Measurements from ENCODE around the gene OBSCN. TPM values are rescaled to one million over a fixed set of nuclear protein-coding genes. Genes with fewer than 3 reads are reported as not detected.

Gene OBSCN
- total and polyA plus RNA-seq, 2 donors (not counting 1 experiment from before 2014, with no cell fraction given), result 10.0 to 63.9 TPM

GRCh38 chr1:228283043-228283371 lies 75.2 kb downstream of the OBSCN start:
- Histone ChIP-seq H3K27me3 (replicated peaks in 1 of 4; ENCODE audit: control extremely low read depth in 1 of 4, control insufficient read depth in 3 of 4, insufficient read depth in 4 of 4, low read length in 3 of 4) (no peaks in the 10 kb centered on the region), H3K36me3 (replicated peaks in 1 of 2; ENCODE audit: control extremely low read depth in 1 of 2, control insufficient read depth in 1 of 2, extremely low read depth in 1 of 2, insufficient read depth in 2 of 2, low read length in 1 of 2) (peaks cover 0 to 2% of the 10 kb centered on the region in 2 experiments), H3K9me3 (ENCODE audit: control extremely low read depth in 1 of 3, control insufficient read depth in 2 of 3, insufficient read depth in 1 of 3, low read length in 2 of 3) (no peaks in the 10 kb centered on the region), H3K4me1 (ENCODE audit: control insufficient read depth in 2 of 2, insufficient read depth in 2 of 2, low read length in 2 of 2) (no peaks in the 10 kb centered on the region), H3K79me2 (ENCODE audit: control insufficient read depth, insufficient read depth, low read length) (no peaks in the 10 kb centered on the region), H4K20me1 (ENCODE audit: control insufficient read depth, insufficient read depth, low read length, poor library complexity, severe bottlenecking) (no peaks in the 10 kb centered on the region), H3K9ac (ENCODE audit: low read length) (no peak overlapping the region), H3K4me2 (replicated peaks; ENCODE audit: low read depth, low read length, poor library complexity, severe bottlenecking) (no peak overlapping the region), H2AFZ (ENCODE audit: insufficient read depth, low read depth, low read length, poor library complexity, severe bottlenecking) (no peak overlapping the region), H3K27ac (ENCODE audit: low read length in 2 of 2) (no peak overlapping the region), H3K4me3 (ENCODE audit: control extremely low read depth in 1 of 5, extremely low read depth in 1 of 5, insufficient read depth in 1 of 5, low read depth in 2 of 5, low read length in 4 of 5) (no peak overlapping the region)
- POLR2A ChIA-PET, result no interaction called here
- WGBS (ENCODE audit: insufficient coverage), result 96% methylated on average over 22 of the region's 22 CpGs
- TF ChIP-seq EZH2 (IDR thresholded peaks at IDR 0.05; ENCODE audit: borderline replicate concordance, insufficient read depth, low read depth, low read length, poor library complexity, severe bottlenecking), result no peak
- TF ChIP-seq, protein P1, sequence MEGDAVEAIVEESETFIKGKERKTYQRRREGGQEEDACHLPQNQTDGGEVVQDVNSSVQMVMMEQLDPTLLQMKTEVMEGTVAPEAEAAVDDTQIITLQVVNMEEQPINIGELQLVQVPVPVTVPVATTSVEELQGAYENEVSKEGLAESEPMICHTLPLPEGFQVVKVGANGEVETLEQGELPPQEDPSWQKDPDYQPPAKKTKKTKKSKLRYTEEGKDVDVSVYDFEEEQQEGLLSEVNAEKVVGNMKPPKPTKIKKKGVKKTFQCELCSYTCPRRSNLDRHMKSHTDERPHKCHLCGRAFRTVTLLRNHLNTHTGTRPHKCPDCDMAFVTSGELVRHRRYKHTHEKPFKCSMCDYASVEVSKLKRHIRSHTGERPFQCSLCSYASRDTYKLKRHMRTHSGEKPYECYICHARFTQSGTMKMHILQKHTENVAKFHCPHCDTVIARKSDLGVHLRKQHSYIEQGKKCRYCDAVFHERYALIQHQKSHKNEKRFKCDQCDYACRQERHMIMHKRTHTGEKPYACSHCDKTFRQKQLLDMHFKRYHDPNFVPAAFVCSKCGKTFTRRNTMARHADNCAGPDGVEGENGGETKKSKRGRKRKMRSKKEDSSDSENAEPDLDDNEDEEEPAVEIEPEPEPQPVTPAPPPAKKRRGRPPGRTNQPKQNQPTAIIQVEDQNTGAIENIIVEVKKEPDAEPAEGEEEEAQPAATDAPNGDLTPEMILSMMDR (IDR thresholded peaks at IDR 0.05), result no peak
- DNase-seq (no peak), ATAC-seq (ENCODE audit: low read depth) (no peak)
- no peak overlapping the region for H3K27ac Mint-ChIP-seq
- intact Hi-C loops (cut with micrococcal nuclease), result no loop called here
- no peak overlapping the region for H3K4me3 Mint-ChIP-seq
- no peaks in the 10 kb centered on the region for H3K9me3 Mint-ChIP-seq (ENCODE audit: insufficient read depth)
- no peaks in the 10 kb centered on the region for H3K27me3 Mint-ChIP-seq
- no peaks in the 10 kb centered on the region for H3K4me1 Mint-ChIP-seq
- CTCF ChIA-PET, result no interaction called here

- Mint-ChIP-seq H3K9me3 (ENCODE audit: insufficient read depth) (no peaks in the 10 kb centered on the region), H3K4me1 (no peaks in the 10 kb centered on the region), H3K27me3 (no peaks in the 10 kb centered on the region), H3K4me3 (no peak overlapping the region), H3K27ac (no peak overlapping the region)
- H3K27ac ChIP-seq (ENCODE audit: low read length in 2 of 2), result no peak overlapping the region
- no peak overlapping the region for H3K4me2 ChIP-seq (replicated peaks; ENCODE audit: low read depth, low read length, poor library complexity, severe bottlenecking)
- ChIA-PET CTCF (no interaction called here), POLR2A (no interaction called here)
- no peaks in the 10 kb centered on the region for H3K9me3 ChIP-seq (ENCODE audit: control extremely low read depth in 1 of 3, control insufficient read depth in 2 of 3, insufficient read depth in 1 of 3, low read length in 2 of 3)
- H3K27me3 ChIP-seq (replicated peaks in 1 of 4; ENCODE audit: control extremely low read depth in 1 of 4, control insufficient read depth in 3 of 4, insufficient read depth in 4 of 4, low read length in 3 of 4), result no peaks in the 10 kb centered on the region
- no peaks in the 10 kb centered on the region for H4K20me1 ChIP-seq (ENCODE audit: control insufficient read depth, insufficient read depth, low read length, poor library complexity, severe bottlenecking)
- H3K36me3 ChIP-seq (replicated peaks in 1 of 2; ENCODE audit: control extremely low read depth in 1 of 2, control insufficient read depth in 1 of 2, extremely low read depth in 1 of 2, insufficient read depth in 2 of 2, low read length in 1 of 2), result peaks cover 0 to 2% of the 10 kb centered on the region in 2 experiments
- DNase-seq (no peak), ATAC-seq (ENCODE audit: low read depth) (no peak)
- no peaks in the 10 kb centered on the region for H3K79me2 ChIP-seq (ENCODE audit: control insufficient read depth, insufficient read depth, low read length)
- no peak overlapping the region for H3K4me3 ChIP-seq (ENCODE audit: control extremely low read depth in 1 of 5, extremely low read depth in 1 of 5, insufficient read depth in 1 of 5, low read depth in 2 of 5, low read length in 4 of 5)
- H3K9ac ChIP-seq (ENCODE audit: low read length), result no peak overlapping the region
- no peak for TF ChIP-seq EZH2 (IDR thresholded peaks at IDR 0.05; ENCODE audit: borderline replicate concordance, insufficient read depth, low read depth, low read length, poor library complexity, severe bottlenecking)
- TF ChIP-seq, protein P1 (IDR thresholded peaks at IDR 0.05), result no peak
- 94% methylated on average over 20 of the region's 20 CpGs for WGBS (ENCODE audit: insufficient coverage)
- H2AFZ ChIP-seq (ENCODE audit: insufficient read depth, low read depth, low read length, poor library complexity, severe bottlenecking), result no peak overlapping the region
- intact Hi-C loops (cut with micrococcal nuclease), result no loop called here
- no peaks in the 10 kb centered on the region for H3K4me1 ChIP-seq (ENCODE audit: control insufficient read depth in 2 of 2, insufficient read depth in 2 of 2, low read length in 2 of 2)
Observed at GRCh38 chr1:228283476-228284147, 75.8 kb downstream of the OBSCN start.
